ENCODE results near the gene THRB.

Gene THRB

DNA sequence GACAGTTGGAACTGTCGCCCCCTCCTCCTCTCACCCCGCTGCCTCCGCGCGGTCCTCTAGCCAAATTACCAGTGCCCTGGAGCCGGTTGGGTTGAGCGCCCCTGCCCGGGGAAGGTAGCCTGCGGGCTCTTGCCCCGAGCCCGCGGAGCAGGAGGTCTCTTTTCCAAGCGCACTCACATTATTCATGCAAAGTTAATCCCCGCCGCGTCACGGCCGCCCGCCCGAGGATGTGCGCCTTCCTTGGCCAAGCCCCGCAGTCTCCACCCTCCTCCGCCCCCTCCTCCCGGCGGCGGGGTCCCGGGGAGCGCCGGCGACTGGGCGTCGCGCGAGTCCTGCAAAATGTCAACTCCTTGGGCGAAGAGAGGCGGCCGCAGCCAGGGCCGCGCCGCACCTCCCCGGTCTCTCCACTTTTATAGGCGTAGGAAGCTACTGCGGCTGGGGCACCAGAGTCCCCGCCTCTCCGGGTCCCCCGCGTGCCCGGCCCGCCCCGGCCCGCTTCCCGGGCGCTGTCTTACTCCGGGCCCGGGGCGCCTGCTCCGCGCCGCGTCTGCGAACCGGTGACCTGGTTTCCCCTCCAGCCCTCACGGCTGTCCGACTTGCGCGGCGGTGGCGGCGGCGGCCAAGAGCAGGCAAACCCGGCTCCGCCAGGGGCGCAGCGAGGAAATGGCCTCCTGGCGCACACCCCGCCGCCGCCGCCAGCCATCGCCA is at the start of gene THRB:
Gene THRB (minus strand): TSS at position 233 of the 708 bp plus-strand sequence.
- no peaks in the 10 kb centered on the region for H3K36me3 ChIP-seq (ENCODE audit: insufficient read depth, low read length)
- H3K9ac ChIP-seq (ENCODE audit: low read length) = peak within 1 kb of the TSS; percentile 60
- H3K27ac ChIP-seq (ENCODE audit: low read depth, low read length) = peak within 1 kb of the TSS; percentile 98
- H3K9me3 ChIP-seq (ENCODE audit: low read length) = no peaks in the 10 kb centered on the region
- H3K4me1 ChIP-seq (ENCODE audit: insufficient read depth, low read length) = peaks cover 36% of the 10 kb centered on the region
- peak within 1 kb of the TSS; percentile 49 to 86 for H3K4me3 ChIP-seq (ENCODE audit: low read depth in 1 of 2, low read length in 2 of 2)
- no peaks in the 10 kb centered on the region for H3K27me3 ChIP-seq (ENCODE audit: control insufficient read depth in 1 of 2, insufficient read depth in 2 of 2, low read length in 2 of 2)

DNA sequence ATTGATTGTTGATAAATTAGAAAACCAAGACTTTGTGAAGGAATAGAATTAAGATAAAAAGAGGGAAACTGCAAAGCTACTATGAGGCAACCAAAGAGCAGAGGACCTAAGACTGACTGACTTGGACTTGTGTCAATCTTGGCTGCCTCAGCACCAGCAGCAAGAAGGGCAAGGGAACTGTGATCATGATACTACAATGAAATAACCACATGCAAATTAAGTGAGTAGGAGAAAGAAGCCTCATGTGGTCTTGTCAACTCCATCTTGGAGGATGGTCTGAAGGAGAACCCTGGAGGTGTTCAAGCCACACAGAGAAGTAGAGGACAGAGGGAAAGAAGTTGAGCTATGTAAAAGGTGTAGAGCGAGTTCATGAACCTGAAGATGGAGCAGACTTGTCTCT is 47.3 kb upstream of the THRB start:
- Histone ChIP-seq H3K4me3 (ENCODE audit: low read depth in 1 of 2, low read length in 2 of 2) (no peak overlapping the region), H3K27ac (ENCODE audit: low read depth, low read length) (no peak overlapping the region), H3K9ac (ENCODE audit: low read length) (no peak overlapping the region), H3K27me3 (ENCODE audit: control insufficient read depth in 1 of 2, insufficient read depth in 2 of 2, low read length in 2 of 2) (no peaks in the 10 kb centered on the region), H3K9me3 (ENCODE audit: low read length) (no peaks in the 10 kb centered on the region), H3K4me1 (ENCODE audit: insufficient read depth, low read length) (peaks cover 22% of the 10 kb centered on the region), H3K36me3 (ENCODE audit: insufficient read depth, low read length) (no peaks in the 10 kb centered on the region)

DNA sequence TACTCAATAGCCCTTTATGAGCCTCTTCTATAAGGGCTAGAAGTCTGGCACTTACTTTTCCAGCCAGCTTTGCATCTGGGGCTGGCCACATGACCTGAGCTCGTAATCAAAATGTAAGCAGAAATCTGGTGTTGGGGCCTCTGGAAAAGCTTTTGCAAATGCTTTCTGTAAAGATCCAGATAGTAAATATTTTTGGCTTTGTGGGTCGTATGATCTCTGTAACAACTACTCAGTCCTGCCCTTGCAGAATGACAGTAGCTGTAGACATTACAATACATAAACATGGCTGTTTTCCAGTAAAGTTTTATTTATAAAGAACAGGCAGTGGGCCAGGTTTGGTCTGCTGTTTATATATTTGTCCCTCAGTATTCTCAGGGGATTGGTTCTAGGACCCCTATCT is 46.2 kb upstream of the THRB start:
- no peak overlapping the region for H3K4me3 ChIP-seq (ENCODE audit: low read depth in 1 of 2, low read length in 2 of 2)
- no peaks in the 10 kb centered on the region for H3K27me3 ChIP-seq (ENCODE audit: control insufficient read depth in 1 of 2, insufficient read depth in 2 of 2, low read length in 2 of 2)
- peaks cover 20% of the 10 kb centered on the region for H3K4me1 ChIP-seq (ENCODE audit: insufficient read depth, low read length)
- H3K9ac ChIP-seq (ENCODE audit: low read length) = no peak overlapping the region
- H3K27ac ChIP-seq (ENCODE audit: low read depth, low read length) = no peak overlapping the region
- no peaks in the 10 kb centered on the region for H3K9me3 ChIP-seq (ENCODE audit: low read length)
- H3K36me3 ChIP-seq (ENCODE audit: insufficient read depth, low read length) = no peaks in the 10 kb centered on the region

DNA sequence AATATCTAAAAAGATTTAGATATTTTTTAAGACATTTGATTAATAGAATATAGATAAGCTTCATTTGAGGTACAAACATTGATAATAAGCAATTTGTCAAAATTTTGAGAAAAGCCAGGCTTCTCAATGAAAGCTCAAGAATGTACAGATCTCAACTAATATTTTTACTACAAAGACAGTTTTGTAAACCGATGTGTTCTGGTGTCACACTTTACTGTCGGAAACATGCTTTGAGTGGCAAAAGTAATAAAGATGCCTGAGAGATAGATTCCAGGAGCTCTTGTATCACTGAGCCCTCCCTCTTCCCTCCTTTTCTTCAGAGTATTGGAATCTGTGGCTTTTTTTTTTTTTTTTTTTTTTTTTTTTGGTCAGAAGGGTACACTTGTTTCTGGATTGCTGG is 45.0 kb upstream of the THRB start:
- no peaks in the 10 kb centered on the region for H3K9me3 ChIP-seq (ENCODE audit: low read length)
- no peaks in the 10 kb centered on the region for H3K36me3 ChIP-seq (ENCODE audit: insufficient read depth, low read length)
- no peaks in the 10 kb centered on the region for H3K27me3 ChIP-seq (ENCODE audit: control insufficient read depth in 1 of 2, insufficient read depth in 2 of 2, low read length in 2 of 2)
- no peak overlapping the region for H3K4me3 ChIP-seq (ENCODE audit: low read depth in 1 of 2, low read length in 2 of 2)
- no peak overlapping the region for H3K9ac ChIP-seq (ENCODE audit: low read length)
- H3K27ac ChIP-seq (ENCODE audit: low read depth, low read length) = no peak overlapping the region
- peaks cover 17% of the 10 kb centered on the region for H3K4me1 ChIP-seq (ENCODE audit: insufficient read depth, low read length)

DNA sequence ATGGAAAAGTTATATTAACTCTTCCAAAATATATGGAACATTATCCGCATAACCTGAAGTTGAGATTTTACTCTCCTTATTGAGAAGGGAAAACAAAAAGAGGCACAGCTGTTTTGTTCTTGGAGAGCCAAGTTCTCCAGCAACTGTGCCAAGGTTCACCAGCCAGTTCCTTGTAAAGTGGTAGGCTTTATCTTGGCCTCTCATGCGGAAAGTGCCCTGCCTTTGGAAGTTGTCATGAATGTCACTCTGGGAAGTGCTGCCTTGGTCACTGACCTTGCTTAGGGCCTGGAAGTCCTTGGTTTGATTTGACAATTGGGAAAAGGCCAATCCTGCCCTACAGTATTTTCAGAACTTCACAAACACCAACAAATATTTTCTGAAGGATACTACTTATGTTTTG is 44.2 kb upstream of the THRB start:
- Histone ChIP-seq H3K9ac (ENCODE audit: low read length) (no peak overlapping the region), H3K27ac (ENCODE audit: low read depth, low read length) (no peak overlapping the region), H3K9me3 (ENCODE audit: low read length) (no peaks in the 10 kb centered on the region), H3K4me1 (ENCODE audit: insufficient read depth, low read length) (peaks cover 22% of the 10 kb centered on the region), H3K36me3 (ENCODE audit: insufficient read depth, low read length) (no peaks in the 10 kb centered on the region), H3K27me3 (ENCODE audit: control insufficient read depth in 1 of 2, insufficient read depth in 2 of 2, low read length in 2 of 2) (no peaks in the 10 kb centered on the region), H3K4me3 (ENCODE audit: low read depth in 1 of 2, low read length in 2 of 2) (no peak overlapping the region)

DNA sequence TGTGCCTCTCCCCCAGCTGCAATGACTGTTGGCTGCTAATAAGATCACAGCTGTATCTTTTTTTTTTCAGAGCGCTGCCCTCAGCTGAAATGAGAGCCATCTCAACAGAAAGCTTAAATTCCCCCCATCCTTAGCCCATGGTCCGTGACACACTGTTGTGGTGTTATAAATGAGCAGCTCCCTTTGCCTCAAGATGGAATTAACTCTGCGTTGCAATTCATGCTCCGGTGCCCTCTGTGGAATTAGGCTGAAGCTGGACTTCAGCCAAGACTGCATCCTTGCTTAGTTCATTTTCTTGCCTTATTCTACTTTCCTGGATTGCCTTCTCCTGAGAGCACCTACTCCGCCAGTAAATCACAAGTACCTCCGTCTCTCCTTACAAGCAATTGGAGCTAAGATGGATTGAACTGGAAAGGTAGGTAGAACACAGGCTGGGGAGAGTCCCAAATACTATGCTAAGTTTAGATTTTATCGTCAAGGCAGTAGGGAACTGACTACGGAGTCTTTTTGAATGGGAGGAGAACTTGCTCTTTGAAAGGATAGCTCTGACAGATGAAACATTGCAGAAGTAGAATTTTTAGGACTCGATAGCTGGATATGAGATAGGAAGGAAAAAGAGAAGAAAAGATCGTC is 39.0 kb upstream of the THRB start:
- no peaks in the 10 kb centered on the region for H3K27me3 ChIP-seq (ENCODE audit: control insufficient read depth in 1 of 2, insufficient read depth in 2 of 2, low read length in 2 of 2)
- peak overlapping the region; percentile 1 for H3K27ac ChIP-seq (ENCODE audit: low read depth, low read length)
- H3K4me3 ChIP-seq (ENCODE audit: low read depth in 1 of 2, low read length in 2 of 2) = peak overlapping the region in 1 of 2 donors; percentile 25
- no peaks in the 10 kb centered on the region for H3K9me3 ChIP-seq (ENCODE audit: low read length)
- H3K9ac ChIP-seq (ENCODE audit: low read length) = no peak overlapping the region
- H3K4me1 ChIP-seq (ENCODE audit: insufficient read depth, low read length) = peaks cover 19% of the 10 kb centered on the region
- H3K36me3 ChIP-seq (ENCODE audit: insufficient read depth, low read length) = no peaks in the 10 kb centered on the region

DNA sequence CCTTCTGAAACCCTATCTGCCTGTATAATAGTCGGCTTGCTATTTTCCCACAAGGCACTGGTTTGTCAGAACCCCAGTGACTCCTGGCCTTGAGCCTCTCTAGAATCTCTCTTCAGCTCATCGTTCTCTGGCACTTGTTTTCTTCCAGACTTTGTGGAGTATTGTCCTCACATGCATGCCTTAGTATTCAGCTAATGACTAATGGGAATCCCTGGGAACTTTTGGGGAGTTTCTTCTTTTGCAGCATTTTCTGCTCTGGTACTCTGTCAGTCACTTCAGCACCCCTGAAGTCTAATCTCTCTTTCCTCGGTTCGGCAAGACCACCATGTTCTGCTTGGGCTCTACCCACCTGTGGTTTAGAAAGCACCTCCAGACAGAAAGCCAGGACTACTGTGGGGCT is 35.8 kb upstream of the THRB start:
- Histone ChIP-seq H3K4me1 (ENCODE audit: insufficient read depth, low read length) (peaks cover 23% of the 10 kb centered on the region), H3K9ac (ENCODE audit: low read length) (no peak overlapping the region), H3K9me3 (ENCODE audit: low read length) (no peaks in the 10 kb centered on the region), H3K27ac (ENCODE audit: low read depth, low read length) (no peak overlapping the region), H3K27me3 (ENCODE audit: control insufficient read depth in 1 of 2, insufficient read depth in 2 of 2, low read length in 2 of 2) (no peaks in the 10 kb centered on the region), H3K36me3 (ENCODE audit: insufficient read depth, low read length) (no peaks in the 10 kb centered on the region), H3K4me3 (ENCODE audit: low read depth in 1 of 2, low read length in 2 of 2) (no peak overlapping the region)

DNA sequence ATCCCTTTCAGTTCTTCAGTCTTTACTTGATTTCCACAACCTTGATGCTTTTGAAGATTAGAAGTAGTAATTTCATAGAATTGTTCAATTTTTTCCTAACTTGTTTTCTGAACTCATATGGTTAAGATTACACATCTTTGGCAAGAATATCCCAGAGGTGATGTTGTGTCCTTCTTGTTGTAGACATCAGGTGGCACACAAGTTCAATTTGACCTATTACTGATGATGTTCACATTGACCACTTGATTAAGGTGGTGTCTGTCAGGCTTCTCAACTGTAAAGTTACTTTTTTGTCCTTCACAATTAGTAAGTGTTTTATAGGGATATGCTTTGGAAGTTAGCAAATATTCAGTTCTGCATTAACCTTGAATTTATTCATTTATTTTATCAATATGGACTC is 34.6 kb upstream of the THRB start:
- Histone ChIP-seq H3K27me3 (ENCODE audit: control insufficient read depth in 1 of 2, insufficient read depth in 2 of 2, low read length in 2 of 2) (no peaks in the 10 kb centered on the region), H3K9ac (ENCODE audit: low read length) (no peak overlapping the region), H3K4me3 (ENCODE audit: low read depth in 1 of 2, low read length in 2 of 2) (no peak overlapping the region), H3K4me1 (ENCODE audit: insufficient read depth, low read length) (peaks cover 22% of the 10 kb centered on the region), H3K36me3 (ENCODE audit: insufficient read depth, low read length) (no peaks in the 10 kb centered on the region), H3K27ac (ENCODE audit: low read depth, low read length) (no peak overlapping the region), H3K9me3 (ENCODE audit: low read length) (no peaks in the 10 kb centered on the region)

DNA sequence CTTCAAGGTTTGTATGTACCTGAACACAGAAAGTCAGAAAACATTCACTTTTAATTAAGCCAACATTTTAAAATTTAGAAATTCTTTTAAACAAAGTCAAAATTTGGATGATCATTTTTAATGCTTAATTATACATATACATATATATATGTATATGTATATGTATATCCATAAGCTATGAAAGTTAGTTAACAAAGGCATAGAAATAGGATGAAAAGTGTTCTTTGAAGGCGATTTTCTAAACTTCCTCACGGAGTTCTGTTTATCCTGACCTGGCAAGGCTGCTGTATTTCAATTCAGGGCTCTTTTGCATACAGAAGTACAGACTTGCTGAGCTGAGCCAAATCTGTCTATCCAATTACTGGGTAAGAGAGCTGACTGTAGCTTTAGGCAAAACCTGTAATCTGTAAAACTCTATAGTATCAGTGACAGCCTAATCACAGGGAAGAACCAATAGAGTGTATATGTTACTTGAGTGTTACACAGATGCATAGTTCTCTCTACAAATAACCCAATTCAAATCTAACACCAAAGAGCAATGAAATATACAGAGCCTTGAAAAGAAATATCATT is 32.1 kb upstream of the THRB start:
- no peaks in the 10 kb centered on the region for H3K9me3 ChIP-seq (ENCODE audit: low read length)
- no peaks in the 10 kb centered on the region for H3K36me3 ChIP-seq (ENCODE audit: insufficient read depth, low read length)
- peaks cover 8% of the 10 kb centered on the region for H3K4me1 ChIP-seq (ENCODE audit: insufficient read depth, low read length)
- H3K27me3 ChIP-seq (ENCODE audit: control insufficient read depth in 1 of 2, insufficient read depth in 2 of 2, low read length in 2 of 2) = no peaks in the 10 kb centered on the region
- H3K9ac ChIP-seq (ENCODE audit: low read length) = no peak overlapping the region
- H3K4me3 ChIP-seq (ENCODE audit: low read depth in 1 of 2, low read length in 2 of 2) = no peak overlapping the region
- no peak overlapping the region for H3K27ac ChIP-seq (ENCODE audit: low read depth, low read length)

DNA sequence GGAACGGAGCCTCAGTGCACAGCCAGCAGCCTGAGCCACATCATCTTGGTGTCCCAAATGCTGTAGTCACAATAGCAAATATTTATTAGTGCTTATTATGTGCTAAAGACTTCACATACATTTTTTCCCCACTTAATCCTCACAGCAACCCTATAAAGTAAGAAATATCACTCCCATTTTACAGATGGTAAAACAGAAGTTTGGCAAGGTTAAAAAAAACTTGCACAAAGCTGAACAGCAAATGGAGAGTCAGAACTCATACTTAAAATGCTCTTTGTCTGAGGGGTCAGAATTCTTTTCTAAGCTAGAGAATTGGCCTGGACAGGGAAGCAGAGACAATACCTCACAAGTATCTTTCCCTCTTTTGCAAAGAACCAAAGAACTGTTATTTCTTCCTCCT is 30.9 kb upstream of the THRB start:
- H3K27me3 ChIP-seq (ENCODE audit: control insufficient read depth in 1 of 2, insufficient read depth in 2 of 2, low read length in 2 of 2) = no peaks in the 10 kb centered on the region
- H3K4me3 ChIP-seq (ENCODE audit: low read depth in 1 of 2, low read length in 2 of 2) = no peak overlapping the region
- H3K9ac ChIP-seq (ENCODE audit: low read length) = no peak overlapping the region
- no peaks in the 10 kb centered on the region for H3K9me3 ChIP-seq (ENCODE audit: low read length)
- no peak overlapping the region for H3K27ac ChIP-seq (ENCODE audit: low read depth, low read length)
- H3K36me3 ChIP-seq (ENCODE audit: insufficient read depth, low read length) = no peaks in the 10 kb centered on the region
- peaks cover 13% of the 10 kb centered on the region for H3K4me1 ChIP-seq (ENCODE audit: insufficient read depth, low read length)

DNA sequence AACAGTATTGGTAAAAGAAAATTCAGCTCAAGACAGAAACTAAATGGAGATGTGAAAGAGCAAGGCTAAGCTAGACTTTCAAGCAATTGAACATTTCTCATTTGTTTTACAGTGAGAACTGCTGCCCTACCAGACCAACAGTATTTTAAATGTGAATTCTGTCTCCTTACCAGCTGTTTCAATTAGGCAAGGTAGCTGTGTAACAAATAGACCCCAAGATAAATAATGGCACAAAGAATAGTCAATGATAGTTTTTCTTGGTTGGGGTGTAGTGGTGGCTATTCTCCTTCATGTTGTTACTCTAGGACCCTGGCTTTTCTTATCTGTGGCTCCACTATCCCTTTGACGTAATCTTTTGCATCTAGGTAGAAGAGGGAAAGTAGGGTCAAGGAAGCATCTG is 30.4 kb upstream of the THRB start:
- Histone ChIP-seq H3K9me3 (ENCODE audit: low read length) (no peaks in the 10 kb centered on the region), H3K4me1 (ENCODE audit: insufficient read depth, low read length) (peaks cover 13% of the 10 kb centered on the region), H3K4me3 (ENCODE audit: low read depth in 1 of 2, low read length in 2 of 2) (no peak overlapping the region), H3K27ac (ENCODE audit: low read depth, low read length) (no peak overlapping the region), H3K9ac (ENCODE audit: low read length) (no peak overlapping the region), H3K36me3 (ENCODE audit: insufficient read depth, low read length) (no peaks in the 10 kb centered on the region), H3K27me3 (ENCODE audit: control insufficient read depth in 1 of 2, insufficient read depth in 2 of 2, low read length in 2 of 2) (no peaks in the 10 kb centered on the region)

All from muscle layer of colon (tissue), 2 donors.